H1 (cell line): ENCODE results near the gene PLD6. TPM values are rescaled to one million over a fixed set of nuclear protein-coding genes. Genes with fewer than 3 reads are reported as not detected.

Source experiments
- ATF2 ChIP-seq: IDR thresholded peaks from 2 replicates; pipeline ENCODE4 v1.6.1; 2012; ENCODE audit warnings: low read length, inconsistent platforms
- CBX5 ChIP-seq: fragments of 300-800, 300-1000 bp; sonication (generic); IDR thresholded peaks from 2 replicates; pipeline ENCODE4 v1.7.1; 2016; ENCODE audit warnings: antibody characterized with exemption, low read length, low read depth
- CBX8 ChIP-seq: fragments of 300-800, 300-1000 bp; sonication (generic); IDR thresholded peaks from 2 replicates; pipeline ENCODE4 v1.7.1; 2016; ENCODE audit warnings: low read depth, low read length, borderline replicate concordance
- CEBPB ChIP-seq: IDR thresholded peaks from 2 replicates; pipeline ENCODE4 v1.6.1; 2012; ENCODE audit warnings: low read depth, low read length
- CHD7 ChIP-seq: fragments of 300-600 bp; sonication (generic); IDR thresholded peaks from 2 replicates; pipeline ENCODE4 v1.7.1; 2012; ENCODE audit warnings: low read length, moderate library complexity, mild to moderate bottlenecking, inconsistent platforms; ENCODE audit not compliant: insufficient replicate concordance
- GTF2F1 ChIP-seq: IDR thresholded peaks from 2 replicates; pipeline ENCODE4 v1.6.1; 2012; ENCODE audit warnings: low read depth, low read length, improper control_type of control experiment, borderline replicate concordance
- SIRT6 ChIP-seq: IDR thresholded peaks from one replicate; pipeline ENCODE4 v1.7.1; 2012; ENCODE audit warnings: low read length, inconsistent platforms
- ZNF274 ChIP-seq: IDR thresholded peaks from 2 replicates; pipeline ENCODE4 v1.7.0; 2012; ENCODE audit warnings: low read length, borderline replicate concordance; ENCODE audit errors: extremely low read depth
- polyA plus RNA-seq, 7 experiments: library from polyadenylated mRNA; depleted of rRNA in 3 of 7; stranded (reverse) in 5 of 7; unstranded in 2 of 7; fragments of >200 nt in 5 of 7; fragments of 200-250 nt in 2 of 7; gene quantifications; 1 replicate in 5 of 7; 2 replicates in 1 of 7; 4 replicates in 1 of 7; pipeline versions ENCODE4 v1.2.1 to v1.2.3, GENCODE V29; 2011 to 2013; ENCODE audit warnings: missing spikeins in 2 of 7, mixed read lengths in 2 of 7
- total RNA-seq: library from RNA; stranded (reverse); fragmentation: NEBNext Ultra II Directional; extraction: Animal tissue kit (Norgen Biotek cat#: 25700); gene quantifications from 2 replicates; pipeline ENCODE4 v1.2.1, GENCODE V29; 2021

PLD6 gene
- total and polyA plus RNA-seq, 2 of the 8 experiments (the other 6 are each of a cell fraction or from before 2014, with no cell fraction given): 0.20 to 0.22 TPM

GRCh38 chr17:17227608-17228520 is 21.7 kb upstream of the PLD6 start (continued):
- TF ChIP-seq CHD7 (no peak), ATF2 (no peak), ZNF274 (no peak), CBX8 (no peak), CEBPB (no peak), SIRT6 (no peak), GTF2F1 (no peak), CBX5 (no peak)
